ENCODE results near the gene NUDT14. TPM values are rescaled to one million over a fixed set of nuclear protein-coding genes. Genes with fewer than 3 reads are reported as not detected.

The NUDT14 gene
- total RNA-seq, 1 experiment from 2014 or later = 18.3 TPM

- no peak for DNase-seq (ENCODE audit: low read depth)
These were observed 34.0 kb downstream of the NUDT14 start for GRCh38 chr14:105146976-105147635.

DNA sequence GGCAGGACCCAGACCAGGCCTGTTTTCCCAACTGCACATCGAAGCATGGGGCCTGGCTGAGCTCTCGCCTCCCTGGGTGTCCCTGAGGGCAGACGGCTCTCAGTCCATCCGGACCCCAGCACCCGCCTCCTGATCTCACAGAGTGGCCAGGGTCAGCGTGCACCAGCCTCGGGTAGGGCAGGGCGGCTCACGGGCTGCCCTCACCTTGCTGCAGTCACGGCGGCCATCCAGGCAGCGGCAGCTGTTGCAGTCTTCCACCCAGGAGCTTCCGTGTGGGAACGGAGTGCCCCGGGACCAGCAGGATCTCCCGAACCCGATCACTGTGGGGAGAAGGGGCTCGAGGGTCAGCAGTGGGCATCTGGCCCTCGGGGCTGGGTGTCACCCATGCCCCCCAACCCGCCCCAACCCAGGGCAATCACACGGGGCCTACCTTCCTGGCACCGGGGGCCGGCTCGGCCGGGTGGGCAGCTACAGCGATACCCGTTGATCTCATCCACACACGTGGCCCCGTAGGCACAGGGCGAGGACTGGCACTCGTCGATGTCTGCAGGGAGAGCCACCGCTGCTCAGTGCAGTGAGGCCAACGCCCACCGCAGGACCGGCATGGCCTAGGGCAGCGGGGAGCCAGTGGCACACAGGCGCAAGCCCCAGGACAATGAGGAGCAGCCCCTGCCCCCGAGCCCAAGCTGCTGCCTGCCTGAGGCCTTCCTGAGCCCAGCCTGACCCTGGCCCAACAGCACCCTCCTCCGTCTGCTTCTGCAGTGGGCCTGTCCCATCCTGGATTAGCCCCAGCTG is 34.7 kb downstream of the NUDT14 start:
- no peak for DNase-seq (ENCODE audit: low read depth)

GRCh38 chr14:105145381-105146180 is 35.5 kb downstream of the NUDT14 start:
- DNase-seq (ENCODE audit: low read depth) = no peak

- no peak for DNase-seq (ENCODE audit: low read depth)
These were observed 36.3 kb downstream of the NUDT14 start for GRCh38 chr14:105144666-105145380.

DNA sequence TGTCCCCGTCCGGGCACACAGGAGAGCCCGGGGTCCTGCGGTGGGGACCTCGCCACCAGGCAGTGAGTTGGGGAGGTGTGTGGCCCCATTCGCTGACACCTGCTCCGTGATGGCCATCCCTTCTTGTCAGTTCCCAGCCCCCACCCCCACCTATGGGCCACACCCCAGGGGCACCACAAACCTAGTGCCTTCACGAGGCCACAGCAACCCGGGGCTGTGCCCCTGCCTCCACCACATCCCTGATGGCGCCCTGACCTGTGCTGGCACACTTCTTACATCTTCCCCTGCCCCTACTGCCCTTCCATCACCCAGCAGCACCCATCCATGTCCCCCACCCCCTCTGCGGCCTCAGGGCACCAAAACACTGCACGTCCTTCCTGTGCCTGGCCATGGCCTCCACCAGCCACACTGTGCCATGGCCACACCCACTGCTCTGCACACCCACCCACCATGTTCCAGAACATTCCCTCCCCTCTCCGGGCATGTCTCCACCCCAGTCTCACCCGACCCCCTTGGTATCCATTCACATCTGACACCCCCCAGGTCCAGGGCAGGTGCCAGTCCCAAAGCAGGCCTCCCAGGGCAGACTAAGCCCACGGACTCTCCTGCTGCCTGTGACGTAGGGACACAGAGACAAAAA is 37.0 kb downstream of the NUDT14 start:
- DNase-seq (ENCODE audit: low read depth) = no peak

DNA sequence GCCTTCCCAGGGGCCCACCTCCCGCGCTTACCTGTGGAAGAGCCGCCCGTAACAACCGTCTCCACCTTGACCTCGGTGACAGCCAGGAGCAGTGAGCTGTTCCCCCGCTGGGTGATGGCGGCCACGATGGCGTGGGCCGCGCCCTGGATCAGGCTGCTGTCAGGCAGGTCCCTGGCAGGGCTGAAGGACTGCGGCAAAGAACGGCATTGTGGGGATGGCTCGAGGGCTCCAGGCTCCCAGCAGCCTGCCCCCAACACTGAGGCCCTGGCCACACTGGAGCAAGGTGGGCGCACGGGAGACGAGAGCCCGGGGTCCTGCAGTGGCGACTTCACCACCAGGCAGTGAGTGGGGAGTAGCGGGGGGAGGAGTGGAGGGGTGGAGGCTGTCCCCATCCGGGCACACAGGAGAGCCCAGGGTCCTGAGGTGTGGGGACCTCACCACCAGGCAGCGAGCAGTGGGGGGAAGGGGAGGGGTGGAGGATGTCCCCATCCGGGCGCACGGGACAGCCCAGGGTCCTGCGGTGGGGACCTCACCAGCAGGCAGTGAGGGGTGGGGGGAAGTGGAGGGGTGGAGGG is 37.6 kb downstream of the NUDT14 start:
- DNase-seq (ENCODE audit: low read depth) = no peak

DNA sequence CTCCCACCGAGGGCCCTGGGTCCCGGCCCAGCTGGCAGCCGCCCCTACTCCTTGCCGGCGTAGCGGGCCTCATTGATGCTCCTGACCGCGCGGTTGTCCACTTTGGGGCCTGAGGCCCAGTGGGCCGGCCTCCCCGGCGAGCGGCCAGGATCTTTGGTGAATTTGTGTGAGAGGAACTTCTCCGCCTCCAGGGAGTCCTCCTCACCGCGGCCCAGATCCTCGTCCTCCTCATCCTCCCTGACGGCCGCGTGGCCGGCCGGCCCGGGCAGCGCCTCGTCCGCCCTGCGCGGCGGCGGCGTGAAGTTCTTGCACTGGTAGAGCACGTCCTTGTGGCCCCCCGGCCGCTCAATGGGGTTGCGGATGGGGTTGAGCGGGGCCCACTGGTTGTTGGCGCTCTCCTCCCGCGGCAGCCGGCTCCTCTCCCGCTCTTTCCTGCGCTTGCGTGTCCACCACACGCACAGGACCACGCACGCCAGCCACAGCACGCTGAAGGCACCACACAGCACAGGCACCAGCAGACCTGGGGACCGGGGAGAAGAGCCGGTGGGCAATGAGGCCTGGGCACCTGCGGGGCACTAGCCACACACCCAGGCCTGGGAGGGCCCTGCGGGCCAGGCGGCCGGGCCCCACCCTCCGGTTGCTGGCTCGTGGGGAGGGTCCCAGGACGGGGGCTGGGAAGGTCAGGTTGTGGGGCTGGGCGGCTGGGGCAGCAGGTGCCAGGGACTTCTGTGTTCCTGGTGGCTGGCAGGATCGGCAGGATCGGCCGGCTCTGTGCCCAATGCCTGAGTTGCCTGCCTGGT is 38.3 kb downstream of the NUDT14 start:
- DNase-seq (ENCODE audit: low read depth) = no peak

- DNase-seq (ENCODE audit: low read depth) = no peak
These were observed 39.4 kb downstream of the NUDT14 start for GRCh38 chr14:105141486-105142281.

GRCh38 chr14:105141026-105141425 is 40.1 kb downstream of the NUDT14 start:
- DNase-seq (ENCODE audit: low read depth) = no peak

GRCh38 chr14:105140581-105140980 is 40.5 kb downstream of the NUDT14 start:
- DNase-seq (ENCODE audit: low read depth) = no peak

DNA sequence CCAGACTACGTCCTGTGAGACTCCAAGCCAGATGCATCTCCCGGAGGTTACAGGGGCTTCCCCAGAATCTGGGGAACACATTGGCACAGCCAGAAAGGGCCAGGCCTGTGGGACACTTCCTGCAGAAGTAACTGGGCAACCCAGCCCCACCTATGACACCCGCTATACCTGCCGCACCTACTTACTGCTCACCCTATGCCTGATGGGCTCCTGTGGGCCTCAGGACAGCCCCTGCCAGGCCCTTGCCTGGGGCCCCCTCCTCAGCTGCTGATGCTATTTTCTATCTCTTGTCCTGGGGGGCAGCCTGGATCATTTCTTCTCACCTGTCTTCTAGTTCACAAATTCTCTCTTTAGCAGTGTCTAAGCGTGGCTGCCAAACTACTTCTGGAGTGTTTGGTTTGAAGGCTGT is 41.3 kb downstream of the NUDT14 start:
- DNase-seq (ENCODE audit: low read depth) = no peak

GRCh38 chr14:105139212-105139825 is 41.8 kb downstream of the NUDT14 start:
- DNase-seq (ENCODE audit: low read depth) = no peak

- no peak for DNase-seq (ENCODE audit: low read depth)
These were observed 42.5 kb downstream of the NUDT14 start for GRCh38 chr14:105138551-105139111.

DNA sequence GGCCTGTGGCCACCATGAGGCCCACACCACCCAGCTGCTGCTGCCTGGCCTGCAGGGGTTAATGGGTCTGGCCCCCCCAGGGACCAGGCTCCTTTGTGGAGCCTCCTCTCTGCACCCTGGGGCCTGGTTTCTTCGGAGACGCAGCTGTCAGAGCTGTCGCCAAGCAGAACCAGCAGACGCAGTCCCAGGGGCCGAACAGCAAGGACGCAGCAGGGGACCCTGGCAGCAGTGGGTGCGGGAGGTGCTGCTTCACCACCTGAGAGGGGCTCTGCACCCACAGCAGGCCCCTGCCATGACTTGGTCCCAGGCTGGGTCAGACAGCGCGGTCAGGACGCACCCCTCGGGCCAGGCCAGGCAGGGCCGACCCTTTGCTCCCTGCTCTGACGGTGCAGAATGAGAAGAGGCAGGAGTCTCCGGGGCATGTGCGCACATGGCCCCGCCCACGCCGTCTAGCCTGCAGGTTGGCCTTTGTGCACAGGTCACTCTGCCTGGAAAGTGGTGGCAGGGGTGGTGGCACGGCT is 43.0 kb downstream of the NUDT14 start:
- DNase-seq (ENCODE audit: low read depth) = no peak

DNA sequence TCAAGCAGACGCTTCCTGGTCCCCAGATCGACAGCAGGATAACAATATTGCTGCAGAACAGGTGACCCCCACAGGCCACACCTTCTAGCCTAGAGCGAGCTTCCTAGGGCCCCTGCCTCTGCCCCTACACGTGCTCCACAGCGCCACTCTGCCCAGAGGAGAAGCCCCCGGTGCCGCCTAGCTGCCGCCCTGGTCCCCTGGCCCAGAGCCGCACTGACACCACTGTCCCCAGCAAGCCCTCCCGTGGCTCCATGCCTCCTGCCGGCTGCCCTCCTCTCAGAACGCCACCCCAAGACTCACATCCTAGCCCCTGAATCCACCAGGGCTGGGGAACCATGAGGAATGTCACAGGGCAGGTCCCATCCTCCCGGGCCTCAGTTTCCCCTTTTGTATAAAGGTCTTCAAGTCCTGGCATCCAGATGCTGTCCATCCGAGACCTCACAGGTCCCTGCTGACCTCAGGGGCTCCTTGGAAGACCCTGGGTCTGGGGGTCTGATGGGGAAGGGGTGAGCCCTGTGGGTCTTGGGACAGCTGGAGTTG is 43.6 kb downstream of the NUDT14 start:
- no peak for DNase-seq (ENCODE audit: low read depth)

DNA sequence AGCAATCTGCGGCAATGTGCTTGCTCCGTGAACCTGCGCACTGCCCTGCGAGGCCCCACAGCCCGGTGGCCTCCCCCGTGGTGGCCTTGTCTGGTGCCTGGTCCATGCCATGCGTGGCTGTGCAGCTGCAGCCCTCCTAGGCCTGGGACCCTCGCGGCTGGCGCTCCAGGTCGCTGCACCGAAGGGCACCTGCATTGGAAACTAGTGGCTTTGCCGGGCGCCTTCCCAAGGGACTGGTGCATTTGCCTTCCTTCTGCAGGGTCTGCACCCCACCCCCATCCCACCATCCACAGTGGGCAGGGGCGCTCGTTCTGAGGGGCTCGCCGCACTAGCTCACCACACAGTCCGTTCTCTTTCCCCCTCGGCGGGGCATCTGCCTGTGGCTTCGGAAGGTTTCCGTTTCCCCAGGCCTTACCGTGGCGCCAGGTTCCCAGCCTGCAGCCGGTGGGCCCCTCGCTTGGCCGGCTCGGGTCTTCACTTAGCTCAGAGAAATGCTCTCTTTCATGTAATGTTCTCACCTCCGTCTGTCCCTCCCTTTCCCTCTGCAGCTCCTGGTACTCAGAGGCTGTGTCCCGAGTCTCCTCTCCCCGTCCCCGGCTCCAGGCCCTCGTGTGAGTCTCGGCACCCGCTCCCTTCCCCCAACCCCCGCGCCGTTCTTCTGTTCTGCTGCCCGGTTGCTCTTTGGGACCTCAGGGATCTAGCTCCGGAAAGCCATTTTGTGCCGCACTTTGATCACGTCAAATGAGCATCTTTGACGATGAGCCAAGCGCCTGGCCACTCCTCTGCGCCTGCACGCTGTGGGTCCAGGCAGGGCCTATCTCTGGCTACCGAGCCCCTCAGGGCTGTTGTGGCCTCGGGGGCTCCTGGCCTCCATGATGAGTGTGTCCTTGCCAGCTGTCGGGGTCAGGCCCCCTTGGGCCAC is 44.5 kb downstream of the NUDT14 start:
- no peak for DNase-seq (ENCODE audit: low read depth)

Data from Daoy (cell line).